Endodermal cell (in vitro differentiated cells): ENCODE data around the gene TNRC18. TPM values are rescaled to one million over a fixed set of nuclear protein-coding genes. Genes with fewer than 3 reads are reported as not detected.

Experiments used
- DNase-seq: peaks from one replicate; pipeline ENCODE4 v3.0.0-alpha.2; 2017
- H3K27ac ChIP-seq: 2 replicates; pipeline ENCODE4 v1.5.1; 2013; ENCODE audit warnings: mild to moderate bottlenecking, low read depth, low read length, moderate library complexity
- H3K27me3 ChIP-seq: 2 replicates; pipeline ENCODE4 v1.6.1; 2013; ENCODE audit warnings: mild to moderate bottlenecking, low read length, moderate library complexity; ENCODE audit not compliant: insufficient read depth, control insufficient read depth, poor library complexity, severe bottlenecking
- H3K36me3 ChIP-seq: 2 replicates; pipeline ENCODE4 v1.7.0; 2013; ENCODE audit warnings: mild to moderate bottlenecking, low read length, moderate library complexity; ENCODE audit not compliant: control insufficient read depth, insufficient read depth
- H3K4me1 ChIP-seq: one replicate; pipeline ENCODE4 v1.7.0; 2013; ENCODE audit warnings: low read length; ENCODE audit not compliant: control insufficient read depth, insufficient read depth
- H3K4me3 ChIP-seq: 2 replicates; pipeline ENCODE4 v1.5.1; 2013; ENCODE audit warnings: mild to moderate bottlenecking, low read length, moderate library complexity
- H3K9ac ChIP-seq: 2 replicates; pipeline ENCODE4 v1.6.1; 2013; ENCODE audit warnings: mild to moderate bottlenecking, low read length, moderate library complexity; ENCODE audit not compliant: poor library complexity, severe bottlenecking; ENCODE audit errors: extremely low read depth
- H3K9me3 ChIP-seq: 2 replicates; pipeline ENCODE4 v1.6.1; 2013; ENCODE audit warnings: mild to moderate bottlenecking, low read length, moderate library complexity; ENCODE audit not compliant: control insufficient read depth
- H3K27ac Mint-ChIP-seq: 2 replicates; pipeline ENCODE4 v1.8.0; 2020; ENCODE audit warnings: mixed read lengths
- H3K27me3 Mint-ChIP-seq: 2 replicates; pipeline ENCODE4 v1.8.0; 2021; ENCODE audit warnings: mild to moderate bottlenecking, mixed read lengths; ENCODE audit not compliant: insufficient read depth
- H3K36me3 Mint-ChIP-seq: 2 replicates; pipeline ENCODE4 v1.8.0; 2020; ENCODE audit warnings: low read depth, mixed read lengths
- H3K4me1 Mint-ChIP-seq: 2 replicates; pipeline ENCODE4 v1.8.0; 2020; ENCODE audit warnings: mixed read lengths
- H3K4me3 Mint-ChIP-seq: 2 replicates; pipeline ENCODE4 v1.8.0; 2020; ENCODE audit warnings: mild to moderate bottlenecking, moderate library complexity, mixed read lengths
- H3K9me3 Mint-ChIP-seq: 2 replicates; pipeline ENCODE4 v1.8.0; 2020; ENCODE audit warnings: mild to moderate bottlenecking, mixed read lengths
- CTCF ChIP-seq: fragments of 200-600 bp; sonication (generic); conservative IDR thresholded peaks from 2 replicates; pipeline ENCODE4 v1.5.0; 2021; ENCODE audit warnings: antibody characterized with exemption, mild to moderate bottlenecking
- WGBS, 2 experiments: methylation state at CpG; one replicate each; pipeline versions ENCODE4 v1.1.5 to v1.1.7; 2013; ENCODE audit warnings: missing lambda C conversion rate in 2 of 2, mixed read lengths in 1 of 2; ENCODE audit not compliant: insufficient coverage in 1 of 2, insufficient read length in 1 of 2; 5-methylcytosine and 5-hydroxymethylcytosine counted together
- total RNA-seq, 2 donors: library from RNA; stranded (reverse); fragmentation: NEBNext Ultra II Directional in 1 of 2; extraction: Animal tissue kit (Norgen Biotek cat#: 25700) in 1 of 2; gene quantifications; 2 replicates in 1 of 2; 3 replicates in 1 of 2; pipeline ENCODE4 v1.2.1, GENCODE V29; 2021

Gene TNRC18
- total RNA-seq, 2 donors from 2014 or later = 103 to 136 TPM

GRCh38 chr7:5436003-5436678 lies 12.5 kb upstream of the TNRC18 start:
- TF ChIP-seq CTCF = no peak
- no peak overlapping the region for H3K27ac ChIP-seq
- Mint-ChIP-seq H3K4me3 (no peak overlapping the region), H3K9me3 (peaks cover 28% of the 10 kb centered on the region), H3K4me1 (no peaks in the 10 kb centered on the region), H3K36me3 (peaks cover 38% of the 10 kb centered on the region), H3K27me3 (peaks cover 11% of the 10 kb centered on the region), H3K27ac (no peak overlapping the region)
- no peaks in the 10 kb centered on the region for H3K27me3 ChIP-seq
- no peaks in the 10 kb centered on the region for H3K4me1 ChIP-seq
- peaks cover 18% of the 10 kb centered on the region for H3K36me3 ChIP-seq
- H3K4me3 ChIP-seq = no peak overlapping the region
- H3K9ac ChIP-seq = no peak overlapping the region
- no peak for DNase-seq
- peaks cover 30% of the 10 kb centered on the region for H3K9me3 ChIP-seq
- 91 to 94% methylated on average over 5 of the region's 5 CpGs for WGBS, 2 experiments

GRCh38 chr7:5435291-5436002 lies 11.8 kb upstream of the TNRC18 start:
- Histone ChIP-seq H3K9me3 (peaks cover 30% of the 10 kb centered on the region), H3K27ac (no peak overlapping the region), H3K36me3 (peaks cover 18% of the 10 kb centered on the region), H3K9ac (no peak overlapping the region), H3K4me3 (no peak overlapping the region), H3K4me1 (no peaks in the 10 kb centered on the region), H3K27me3 (no peaks in the 10 kb centered on the region)
- no peaks in the 10 kb centered on the region for H3K4me1 Mint-ChIP-seq
- peaks cover 14% of the 10 kb centered on the region for H3K27me3 Mint-ChIP-seq
- H3K9me3 Mint-ChIP-seq = peaks cover 28% of the 10 kb centered on the region
- H3K27ac Mint-ChIP-seq = no peak overlapping the region
- no peak overlapping the region for H3K4me3 Mint-ChIP-seq
- H3K36me3 Mint-ChIP-seq = peaks cover 38% of the 10 kb centered on the region
- no peak for TF ChIP-seq CTCF
- 86 to 95% methylated on average over 3 to 12 of the region's 12 CpGs for WGBS, 2 experiments
- no peak for DNase-seq

DNA sequence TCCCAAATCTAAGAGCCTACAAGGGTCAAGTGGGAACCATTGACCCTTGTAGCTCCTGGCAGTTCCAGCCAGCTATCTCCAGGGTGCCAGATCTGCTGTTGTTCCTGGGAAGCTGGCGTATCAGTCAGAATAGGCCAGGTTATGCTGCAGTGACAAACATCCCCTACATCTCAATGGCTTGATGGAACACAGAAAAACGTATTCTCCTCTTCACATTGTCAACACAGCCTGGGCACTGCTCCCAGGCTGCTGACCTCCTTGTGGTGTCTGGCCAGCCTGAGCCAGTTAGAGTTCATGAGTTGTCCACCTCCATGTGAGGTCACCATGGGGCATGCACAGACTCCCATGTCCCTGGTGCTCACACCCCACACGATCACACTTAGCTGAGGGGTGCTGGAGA lies 9.5 kb upstream of the TNRC18 start:
- Mint-ChIP-seq H3K4me1 (peaks cover 13% of the 10 kb centered on the region), H3K9me3 (peaks cover 28% of the 10 kb centered on the region), H3K4me3 (no peak overlapping the region), H3K27ac (no peak overlapping the region), H3K36me3 (peaks cover 36% of the 10 kb centered on the region), H3K27me3 (peaks cover 23% of the 10 kb centered on the region)
- 94% methylated on average over 3 of the region's 3 CpGs for WGBS, 2 experiments
- no peak for TF ChIP-seq CTCF
- Histone ChIP-seq H3K4me1 (no peaks in the 10 kb centered on the region), H3K9me3 (peaks cover 30% of the 10 kb centered on the region), H3K27me3 (no peaks in the 10 kb centered on the region), H3K27ac (no peak overlapping the region), H3K9ac (no peak overlapping the region), H3K4me3 (no peak overlapping the region), H3K36me3 (peaks cover 18% of the 10 kb centered on the region)
- no peak for DNase-seq
